ENCODE results near the gene DNAH6.

Gene DNAH6

DNA sequence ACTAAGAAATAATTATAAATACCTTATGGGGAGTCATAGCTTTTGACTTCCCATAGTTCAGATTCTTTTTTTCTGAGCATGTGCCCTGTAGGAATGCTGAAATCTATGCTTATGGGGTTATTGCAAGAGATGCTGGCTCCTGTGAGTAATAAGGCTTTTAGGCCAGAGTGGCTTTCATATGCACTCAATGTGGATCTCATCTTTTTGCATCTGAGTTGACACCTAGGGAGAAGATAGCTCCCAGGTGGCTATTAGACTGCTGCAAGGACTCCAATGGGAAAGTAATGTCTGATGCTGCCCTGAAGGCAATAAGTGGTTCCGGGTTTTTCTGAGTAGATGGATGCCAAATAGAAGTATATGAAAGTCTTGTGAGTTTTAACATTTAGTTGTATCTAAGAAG, 21.0 kb downstream of the DNAH6 start:
- H2AK5ac ChIP-seq (ENCODE audit: low read length): no peak overlapping the region
- no peak overlapping the region for H2BK5ac ChIP-seq (ENCODE audit: low read length)
- H2BK15ac ChIP-seq (replicated peaks; ENCODE audit: low read depth): no peak overlapping the region
- no peak overlapping the region for H2BK120ac ChIP-seq (ENCODE audit: low read depth, low read length)
- H4K8ac ChIP-seq (ENCODE audit: low read depth, low read length): no peak overlapping the region
- H3K4me3 ChIP-seq (ENCODE audit: low read length): no peak overlapping the region
- no peaks in the 10 kb centered on the region for H3K79me2 ChIP-seq (ENCODE audit: control insufficient read depth, insufficient read depth, low read length)
- H3K79me1 ChIP-seq (ENCODE audit: low read length): no peaks in the 10 kb centered on the region
- no peak for DNase-seq
- H3K4ac ChIP-seq (ENCODE audit: low read depth, low read length): no peak overlapping the region
- H3K18ac ChIP-seq (ENCODE audit: low read length): no peak overlapping the region
- no peak overlapping the region for H3K27ac ChIP-seq (ENCODE audit: low read depth, low read length)
- H3K23ac ChIP-seq (ENCODE audit: low read length): no peak overlapping the region
- H3K36me3 ChIP-seq (ENCODE audit: control insufficient read depth, insufficient read depth, low read length): no peaks in the 10 kb centered on the region
- WGBS (ENCODE audit: extremely low coverage, insufficient coverage, low lambda C conversion rate): no CpG with 5 or more reads among the region's 1 CpG
- H4K5ac ChIP-seq (ENCODE audit: low read length): no peak overlapping the region
- no peaks in the 10 kb centered on the region for H3K27me3 ChIP-seq (ENCODE audit: insufficient read depth, low read length, poor library complexity)
- H3K9ac ChIP-seq (ENCODE audit: low read length): no peak overlapping the region
- H3K56ac ChIP-seq (ENCODE audit: low read length): no peak overlapping the region
- no peak overlapping the region for H3K4me2 ChIP-seq (ENCODE audit: low read length)
- H3K4me1 ChIP-seq (ENCODE audit: control insufficient read depth, low read depth, low read length): no peaks in the 10 kb centered on the region

DNA sequence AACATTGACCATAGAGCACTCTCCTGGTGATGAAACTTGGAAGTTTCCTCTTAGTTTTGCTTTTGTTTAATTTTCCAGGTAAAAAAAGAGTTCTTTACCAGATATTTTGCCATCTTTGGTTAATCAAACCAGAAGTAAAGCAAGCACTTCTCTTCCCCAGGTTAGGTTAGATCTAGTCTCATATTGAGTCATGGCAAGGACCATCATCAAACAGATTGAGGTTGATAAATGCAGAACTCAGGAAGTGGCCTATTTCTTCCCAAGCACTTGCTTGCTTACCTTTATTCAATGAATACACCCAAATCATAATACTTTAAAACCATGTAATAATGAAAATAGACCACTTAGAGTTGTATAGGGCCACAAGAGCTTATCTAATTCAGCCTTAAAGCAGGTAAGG, 23.4 kb downstream of the DNAH6 start:
- Histone ChIP-seq H4K5ac (ENCODE audit: low read length) (no peak overlapping the region), H2BK120ac (ENCODE audit: low read depth, low read length) (no peak overlapping the region), H2BK15ac (replicated peaks; ENCODE audit: low read depth) (no peak overlapping the region), H3K56ac (ENCODE audit: low read length) (no peak overlapping the region), H3K23ac (ENCODE audit: low read length) (no peak overlapping the region), H3K79me2 (ENCODE audit: control insufficient read depth, insufficient read depth, low read length) (no peaks in the 10 kb centered on the region), H3K79me1 (ENCODE audit: low read length) (no peaks in the 10 kb centered on the region), H3K36me3 (ENCODE audit: control insufficient read depth, insufficient read depth, low read length) (no peaks in the 10 kb centered on the region), H3K18ac (ENCODE audit: low read length) (no peak overlapping the region), H4K8ac (ENCODE audit: low read depth, low read length) (no peak overlapping the region), H3K27ac (ENCODE audit: low read depth, low read length) (no peak overlapping the region), H3K9ac (ENCODE audit: low read length) (no peak overlapping the region), H2AK5ac (ENCODE audit: low read length) (no peak overlapping the region), H3K4me1 (ENCODE audit: control insufficient read depth, low read depth, low read length) (no peaks in the 10 kb centered on the region), H3K4ac (ENCODE audit: low read depth, low read length) (no peak overlapping the region), H2BK5ac (ENCODE audit: low read length) (no peak overlapping the region), H3K4me2 (ENCODE audit: low read length) (no peak overlapping the region), H3K27me3 (ENCODE audit: insufficient read depth, low read length, poor library complexity) (no peaks in the 10 kb centered on the region), H3K4me3 (ENCODE audit: low read length) (no peak overlapping the region)
- no peak for DNase-seq

DNA sequence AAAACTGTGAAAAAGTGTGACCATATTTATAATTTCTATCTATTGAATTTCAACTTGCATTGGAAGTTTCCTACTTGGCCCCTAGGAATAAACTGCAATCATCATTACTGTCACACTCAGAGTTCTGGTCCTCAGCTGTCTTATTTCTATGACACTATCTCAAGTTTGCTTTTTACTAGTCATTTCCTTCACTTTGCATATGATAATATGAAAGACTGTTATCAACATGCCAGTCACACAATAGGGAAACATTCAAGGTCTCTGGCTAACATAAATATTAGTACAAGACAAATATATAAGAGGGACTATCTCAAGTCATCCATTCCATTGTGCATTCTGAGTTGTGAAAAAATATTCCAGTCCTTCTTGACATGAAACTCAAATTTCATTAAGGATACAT, 28.7 kb downstream of the DNAH6 start:
- Histone ChIP-seq H3K4me2 (ENCODE audit: low read length) (no peak overlapping the region), H3K9ac (ENCODE audit: low read length) (no peak overlapping the region), H3K27ac (ENCODE audit: low read depth, low read length) (no peak overlapping the region), H3K36me3 (ENCODE audit: control insufficient read depth, insufficient read depth, low read length) (no peaks in the 10 kb centered on the region), H3K4me1 (ENCODE audit: control insufficient read depth, low read depth, low read length) (no peaks in the 10 kb centered on the region), H2BK5ac (ENCODE audit: low read length) (no peak overlapping the region), H4K8ac (ENCODE audit: low read depth, low read length) (no peak overlapping the region), H3K79me1 (ENCODE audit: low read length) (no peaks in the 10 kb centered on the region), H4K5ac (ENCODE audit: low read length) (no peak overlapping the region), H2AK5ac (ENCODE audit: low read length) (no peak overlapping the region), H2BK15ac (replicated peaks; ENCODE audit: low read depth) (no peak overlapping the region), H3K4ac (ENCODE audit: low read depth, low read length) (no peak overlapping the region), H2BK120ac (ENCODE audit: low read depth, low read length) (no peak overlapping the region), H3K56ac (ENCODE audit: low read length) (no peak overlapping the region), H3K27me3 (ENCODE audit: insufficient read depth, low read length, poor library complexity) (no peaks in the 10 kb centered on the region), H3K18ac (ENCODE audit: low read length) (no peak overlapping the region), H3K23ac (ENCODE audit: low read length) (no peak overlapping the region), H3K4me3 (ENCODE audit: low read length) (no peak overlapping the region), H3K79me2 (ENCODE audit: control insufficient read depth, insufficient read depth, low read length) (no peaks in the 10 kb centered on the region)
- no peak for DNase-seq

DNA sequence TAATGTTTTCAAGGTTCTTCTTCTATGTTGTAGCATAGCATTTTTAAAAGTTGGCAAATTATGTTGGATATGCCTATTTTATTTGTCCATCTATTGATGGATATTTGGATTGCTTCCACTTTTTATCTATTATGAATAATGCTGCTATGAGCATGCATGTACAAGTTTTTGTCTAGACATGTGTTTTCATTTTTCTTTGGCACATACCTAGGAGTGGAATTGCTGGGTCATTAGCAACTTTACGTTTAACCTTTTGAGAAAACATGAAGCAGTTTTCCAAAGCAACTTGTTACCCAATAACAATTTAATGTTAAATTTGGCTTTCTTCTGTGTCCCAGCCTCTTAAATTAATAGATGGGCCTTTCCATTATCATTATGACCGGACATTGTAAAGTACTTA, 30.3 kb downstream of the DNAH6 start:
- no CpG with 5 or more reads among the region's 2 CpGs for WGBS (ENCODE audit: extremely low coverage, insufficient coverage, low lambda C conversion rate)
- Histone ChIP-seq H2BK15ac (replicated peaks; ENCODE audit: low read depth) (no peak overlapping the region), H2BK5ac (ENCODE audit: low read length) (no peak overlapping the region), H3K27me3 (ENCODE audit: insufficient read depth, low read length, poor library complexity) (no peaks in the 10 kb centered on the region), H3K23ac (ENCODE audit: low read length) (no peak overlapping the region), H3K79me1 (ENCODE audit: low read length) (no peaks in the 10 kb centered on the region), H3K27ac (ENCODE audit: low read depth, low read length) (no peak overlapping the region), H4K5ac (ENCODE audit: low read length) (no peak overlapping the region), H3K4ac (ENCODE audit: low read depth, low read length) (no peak overlapping the region), H3K36me3 (ENCODE audit: control insufficient read depth, insufficient read depth, low read length) (no peaks in the 10 kb centered on the region), H3K18ac (ENCODE audit: low read length) (no peak overlapping the region), H3K4me2 (ENCODE audit: low read length) (no peak overlapping the region), H3K4me1 (ENCODE audit: control insufficient read depth, low read depth, low read length) (no peaks in the 10 kb centered on the region), H3K4me3 (ENCODE audit: low read length) (no peak overlapping the region), H3K79me2 (ENCODE audit: control insufficient read depth, insufficient read depth, low read length) (no peaks in the 10 kb centered on the region), H2AK5ac (ENCODE audit: low read length) (no peak overlapping the region), H4K8ac (ENCODE audit: low read depth, low read length) (no peak overlapping the region), H2BK120ac (ENCODE audit: low read depth, low read length) (no peak overlapping the region), H3K56ac (ENCODE audit: low read length) (no peak overlapping the region), H3K9ac (ENCODE audit: low read length) (no peak overlapping the region)
- no peak for DNase-seq

DNA sequence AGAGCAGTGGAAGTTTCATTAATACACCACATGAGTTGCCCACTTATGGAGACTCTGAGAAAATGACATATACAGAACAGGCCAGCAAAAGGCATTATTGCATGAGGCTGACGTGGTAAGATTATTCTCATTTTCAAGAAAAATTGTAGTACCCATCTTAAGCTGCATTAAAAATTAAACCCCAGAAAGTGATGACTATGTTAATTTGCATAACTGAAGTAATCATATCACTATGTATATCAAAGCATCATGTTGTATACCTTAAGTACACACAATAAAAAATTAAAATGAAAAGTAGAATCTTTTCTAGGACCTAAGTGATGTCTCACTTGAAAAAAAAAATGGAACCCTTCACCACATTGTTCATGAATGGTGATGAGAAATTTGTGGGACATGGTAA, 32.0 kb downstream of the DNAH6 start:
- Histone ChIP-seq H3K18ac (ENCODE audit: low read length) (no peak overlapping the region), H3K4me3 (ENCODE audit: low read length) (no peak overlapping the region), H3K79me2 (ENCODE audit: control insufficient read depth, insufficient read depth, low read length) (no peaks in the 10 kb centered on the region), H2AK5ac (ENCODE audit: low read length) (no peak overlapping the region), H4K5ac (ENCODE audit: low read length) (no peak overlapping the region), H3K9ac (ENCODE audit: low read length) (no peak overlapping the region), H3K4me2 (ENCODE audit: low read length) (no peak overlapping the region), H3K56ac (ENCODE audit: low read length) (no peak overlapping the region), H3K23ac (ENCODE audit: low read length) (no peak overlapping the region), H2BK120ac (ENCODE audit: low read depth, low read length) (no peak overlapping the region), H2BK15ac (replicated peaks; ENCODE audit: low read depth) (no peak overlapping the region), H2BK5ac (ENCODE audit: low read length) (no peak overlapping the region), H3K79me1 (ENCODE audit: low read length) (no peaks in the 10 kb centered on the region), H3K27me3 (ENCODE audit: insufficient read depth, low read length, poor library complexity) (no peaks in the 10 kb centered on the region), H4K8ac (ENCODE audit: low read depth, low read length) (no peak overlapping the region), H3K27ac (ENCODE audit: low read depth, low read length) (no peak overlapping the region), H3K4me1 (ENCODE audit: control insufficient read depth, low read depth, low read length) (no peaks in the 10 kb centered on the region), H3K4ac (ENCODE audit: low read depth, low read length) (no peak overlapping the region), H3K36me3 (ENCODE audit: control insufficient read depth, insufficient read depth, low read length) (no peaks in the 10 kb centered on the region)
- DNase-seq: no peak
- WGBS (ENCODE audit: extremely low coverage, insufficient coverage, low lambda C conversion rate): no CpG with 5 or more reads among the region's 1 CpG

DNA sequence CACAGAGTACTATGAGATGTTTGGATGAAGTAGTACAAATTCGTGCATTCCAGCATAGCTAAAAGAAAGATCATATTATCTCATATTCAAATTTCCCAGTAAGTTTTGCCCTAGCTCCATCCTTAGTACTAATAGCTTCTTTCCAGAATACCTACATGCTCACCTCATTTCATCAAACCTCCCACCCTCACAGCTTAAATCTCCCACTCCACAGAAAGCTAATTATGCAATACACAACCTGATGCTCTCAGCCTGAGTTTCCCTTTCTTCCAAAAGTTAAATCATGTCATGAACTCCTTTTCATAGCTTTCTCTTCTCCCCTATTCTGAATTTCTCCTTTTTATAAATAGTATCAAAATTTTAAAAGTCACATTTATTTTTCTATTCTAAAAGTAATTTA, 34.6 kb downstream of the DNAH6 start:
- H4K5ac ChIP-seq (ENCODE audit: low read length): no peak overlapping the region
- no peak overlapping the region for H2BK120ac ChIP-seq (ENCODE audit: low read depth, low read length)
- H3K4me3 ChIP-seq (ENCODE audit: low read length): no peak overlapping the region
- H2BK15ac ChIP-seq (replicated peaks; ENCODE audit: low read depth): no peak overlapping the region
- no peak overlapping the region for H3K56ac ChIP-seq (ENCODE audit: low read length)
- H3K27ac ChIP-seq (ENCODE audit: low read depth, low read length): no peak overlapping the region
- H2AK5ac ChIP-seq (ENCODE audit: low read length): no peak overlapping the region
- no peaks in the 10 kb centered on the region for H3K27me3 ChIP-seq (ENCODE audit: insufficient read depth, low read length, poor library complexity)
- no peak overlapping the region for H3K9ac ChIP-seq (ENCODE audit: low read length)
- no peaks in the 10 kb centered on the region for H3K4me1 ChIP-seq (ENCODE audit: control insufficient read depth, low read depth, low read length)
- no peak overlapping the region for H3K18ac ChIP-seq (ENCODE audit: low read length)
- H3K79me1 ChIP-seq (ENCODE audit: low read length): no peaks in the 10 kb centered on the region
- H2BK5ac ChIP-seq (ENCODE audit: low read length): no peak overlapping the region
- no peak overlapping the region for H3K23ac ChIP-seq (ENCODE audit: low read length)
- H3K79me2 ChIP-seq (ENCODE audit: control insufficient read depth, insufficient read depth, low read length): no peaks in the 10 kb centered on the region
- H3K4me2 ChIP-seq (ENCODE audit: low read length): no peak overlapping the region
- no peak overlapping the region for H3K4ac ChIP-seq (ENCODE audit: low read depth, low read length)
- H4K8ac ChIP-seq (ENCODE audit: low read depth, low read length): no peak overlapping the region
- DNase-seq: no peak
- no peaks in the 10 kb centered on the region for H3K36me3 ChIP-seq (ENCODE audit: control insufficient read depth, insufficient read depth, low read length)
- no CpG with 5 or more reads among the region's 1 CpG for WGBS (ENCODE audit: extremely low coverage, insufficient coverage, low lambda C conversion rate)
